HEK293 (cell line): Measurements from ENCODE around the gene BRIX1.
"Not testable (repeated sequence)": the region's sequence is repeated elsewhere in the genome, so short reads cannot be mapped to it uniquely, and the experiment has no call there.

ENCODE experiments used
- CTCF ChIA-PET: fragments of 350-600 bp; formaldehyde crosslinking; extraction: SDS; loops from one replicate; lab custom pipeline; 2021; ENCODE audit warnings: antibody characterized with exemption; lab: Yijun Ruan, JAX
- POLR2A ChIA-PET: fragments of 300-600 bp; formaldehyde crosslinking; extraction: SDS; loops from one replicate; lab custom pipeline; 2020; ENCODE audit warnings: antibody characterized with exemption, inconsistent platforms; lab: Yijun Ruan, JAX
- H3K27ac ChIP-seq: fragments of 200-500 bp; sonication (Bioruptor generic); 2 replicates; pipeline ENCODE4 v1.5.1; 2014; ENCODE audit warnings: low read depth, low read length, control low read depth, inconsistent platforms; ENCODE audit errors: extremely low read depth
- H3K36me3 ChIP-seq, 2 experiments: fragments of 200-500 bp in 1 of 2; sonication (Bioruptor generic) in 1 of 2; 1 replicate in 1 of 2; 2 replicates in 1 of 2; pipeline ENCODE4 v1.5.1; 2014 to 2017; ENCODE audit warnings: inconsistent platforms in 2 of 2, low read length in 2 of 2; ENCODE audit not compliant: control insufficient read depth in 2 of 2, insufficient read depth in 1 of 2
- H3K4me1 ChIP-seq: fragments of 200-500 bp; sonication (Bioruptor generic); 2 replicates; pipeline ENCODE4 v1.5.1; 2014; ENCODE audit warnings: mild to moderate bottlenecking, low read length, inconsistent platforms; ENCODE audit not compliant: control insufficient read depth, insufficient read depth
- H3K4me3 ChIP-seq: 2 replicates; pipeline ENCODE4 v1.5.1; 2011; ENCODE audit warnings: low read depth, mild to moderate bottlenecking, control low read depth, low read length, moderate library complexity
- H3K9me3 ChIP-seq: fragments of 200-500 bp; sonication (Bioruptor generic); 2 replicates; pipeline ENCODE4 v1.5.1; 2014; ENCODE audit warnings: low read depth, low read length, inconsistent platforms; ENCODE audit not compliant: control insufficient read depth, insufficient read depth
- KLF16 ChIP-seq: fragments of 450-650 bp; formaldehyde crosslinking; IDR thresholded peaks from 2 replicates; pipeline ENCODE4 v1.5.1; 2017; ENCODE audit warnings: missing biosample characterization, missing genetic modification characterization
- KLF8 ChIP-seq: fragments of 450-650 bp; formaldehyde crosslinking; IDR thresholded peaks from 2 replicates; pipeline ENCODE4 v1.5.1; 2016; ENCODE audit warnings: missing biosample characterization, missing genetic modification characterization
- WT1 ChIP-seq: fragments of 450-650 bp; formaldehyde crosslinking; IDR thresholded peaks from 2 replicates; pipeline ENCODE4 v1.5.1; 2016; ENCODE audit warnings: missing biosample characterization, missing genetic modification characterization
- ZNF121 ChIP-seq: fragments of 450-650 bp; formaldehyde crosslinking; IDR thresholded peaks from 2 replicates; pipeline ENCODE4 v1.5.1; 2016; ENCODE audit warnings: missing biosample characterization, missing genetic modification characterization
- ZNF184 ChIP-seq: fragments of 450-650 bp; IDR thresholded peaks from 2 replicates; pipeline ENCODE4 v1.5.1; 2018; ENCODE audit warnings: missing biosample characterization, mild to moderate bottlenecking, missing genetic modification characterization
- ZNF248 ChIP-seq: fragments of 450-650 bp; formaldehyde crosslinking; IDR thresholded peaks from 2 replicates; pipeline ENCODE4 v1.5.1; 2017; ENCODE audit warnings: missing biosample characterization, missing genetic modification characterization
- ZNF585B ChIP-seq: fragments of 450-650 bp; formaldehyde crosslinking; IDR thresholded peaks from 2 replicates; pipeline ENCODE4 v1.5.1; 2016; ENCODE audit warnings: missing biosample characterization, missing genetic modification characterization
- ZNF624 ChIP-seq: fragments of 450-650 bp; formaldehyde crosslinking; IDR thresholded peaks from 2 replicates; pipeline ENCODE4 v1.5.1; 2017; ENCODE audit warnings: missing biosample characterization, missing genetic modification characterization
- ZNF654 ChIP-seq: fragments of 450-650 bp; formaldehyde crosslinking; IDR thresholded peaks from 2 replicates; pipeline ENCODE4 v1.5.1; 2016; ENCODE audit warnings: low read depth, missing biosample characterization, missing genetic modification characterization
- ZNF768 ChIP-seq: fragments of 450-650 bp; formaldehyde crosslinking; IDR thresholded peaks from 2 replicates; pipeline ENCODE4 v1.5.1; 2018; ENCODE audit warnings: missing biosample characterization, mild to moderate bottlenecking, missing genetic modification characterization
- TF ChIP-seq, protein P1 (sequence below): fragments of 450-650 bp; formaldehyde crosslinking; IDR thresholded peaks from 2 replicates; pipeline ENCODE4 v1.5.1; 2016; ENCODE audit warnings: missing biosample characterization, missing genetic modification characterization
- TF ChIP-seq, protein P2 (sequence below): fragments of 450-650 bp; formaldehyde crosslinking; IDR thresholded peaks from 2 replicates; pipeline ENCODE4 v1.5.1; 2016; ENCODE audit warnings: missing biosample characterization, missing genetic modification characterization
- TF ChIP-seq, protein P3 (sequence below): fragments of 450-650 bp; formaldehyde crosslinking; IDR thresholded peaks from 2 replicates; pipeline ENCODE4 v1.5.1; 2017; ENCODE audit warnings: missing biosample characterization, missing genetic modification characterization
- TF ChIP-seq, protein P4 (sequence below): fragments of 450-650 bp; formaldehyde crosslinking; IDR thresholded peaks from 2 replicates; pipeline ENCODE4 v1.5.1; 2016; ENCODE audit warnings: missing biosample characterization, missing genetic modification characterization
- TF ChIP-seq, protein P5 (sequence below): fragments of 450-650 bp; formaldehyde crosslinking; conservative IDR thresholded peaks from 2 replicates; pipeline ENCODE4 v1.5.1; 2016; ENCODE audit warnings: low read depth, missing biosample characterization, missing genetic modification characterization
- TF ChIP-seq, protein P6 (sequence below): fragments of 450-650 bp; formaldehyde crosslinking; IDR thresholded peaks from 2 replicates; pipeline ENCODE4 v1.5.1; 2016; ENCODE audit warnings: missing biosample characterization, missing genetic modification characterization

Gene BRIX1

DNA sequence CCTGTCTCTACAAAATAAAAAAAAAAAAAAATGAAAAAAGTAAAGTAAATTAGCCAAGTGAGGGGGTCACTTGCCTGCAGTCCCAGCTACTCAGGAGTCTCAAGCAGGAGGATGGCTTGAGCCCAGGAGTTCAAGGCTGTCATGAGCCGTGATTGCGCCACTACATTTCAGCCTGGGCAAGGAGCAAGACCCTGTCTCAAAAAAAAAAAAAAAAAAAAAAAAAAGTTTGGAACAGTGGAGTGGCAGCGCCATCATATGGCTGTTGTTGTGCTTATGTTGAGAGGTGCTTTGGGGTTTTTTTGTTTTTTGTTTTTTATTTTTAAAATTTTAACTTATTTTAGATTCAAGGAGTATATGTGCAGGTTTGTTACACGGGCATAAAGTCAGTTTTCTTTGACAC lies 3.6 kb downstream of the BRIX1 start:
- H3K9me3 ChIP-seq = no peaks in the 10 kb centered on the region
- H3K36me3 ChIP-seq = peaks cover 58 to 59% of the 10 kb centered on the region in 2 experiments
- no peak overlapping the region for H3K4me3 ChIP-seq
- no peak overlapping the region for H3K27ac ChIP-seq
- TF ChIP-seq ZNF121 (tag by site-specific recombination) = peak; percentile 83
- TF ChIP-seq, protein P1, sequence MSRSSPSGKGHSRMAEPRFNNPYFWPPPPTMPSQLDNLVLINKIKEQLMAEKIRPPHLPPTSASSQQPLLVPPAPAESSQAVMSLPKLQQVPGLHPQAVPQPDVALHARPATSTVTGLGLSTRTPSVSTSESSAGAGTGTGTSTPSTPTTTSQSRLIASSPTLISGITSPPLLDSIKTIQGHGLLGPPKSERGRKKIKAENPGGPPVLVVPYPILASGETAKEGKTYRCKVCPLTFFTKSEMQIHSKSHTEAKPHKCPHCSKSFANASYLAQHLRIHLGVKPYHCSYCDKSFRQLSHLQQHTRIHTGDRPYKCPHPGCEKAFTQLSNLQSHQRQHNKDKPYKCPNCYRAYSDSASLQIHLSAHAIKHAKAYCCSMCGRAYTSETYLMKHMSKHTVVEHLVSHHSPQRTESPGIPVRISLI (tag by site-specific recombination) = peak; percentile 96
- TF ChIP-seq, protein P2, sequence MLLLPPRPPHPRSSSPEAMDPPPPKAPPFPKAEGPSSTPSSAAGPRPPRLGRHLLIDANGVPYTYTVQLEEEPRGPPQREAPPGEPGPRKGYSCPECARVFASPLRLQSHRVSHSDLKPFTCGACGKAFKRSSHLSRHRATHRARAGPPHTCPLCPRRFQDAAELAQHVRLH (tag by site-specific recombination) = 0 out of 2 replicates have a peak, but pooled peaks have one; percentile 27
- TF ChIP-seq KLF16 (tag by site-specific recombination) = no peak
- TF ChIP-seq, protein P3, sequence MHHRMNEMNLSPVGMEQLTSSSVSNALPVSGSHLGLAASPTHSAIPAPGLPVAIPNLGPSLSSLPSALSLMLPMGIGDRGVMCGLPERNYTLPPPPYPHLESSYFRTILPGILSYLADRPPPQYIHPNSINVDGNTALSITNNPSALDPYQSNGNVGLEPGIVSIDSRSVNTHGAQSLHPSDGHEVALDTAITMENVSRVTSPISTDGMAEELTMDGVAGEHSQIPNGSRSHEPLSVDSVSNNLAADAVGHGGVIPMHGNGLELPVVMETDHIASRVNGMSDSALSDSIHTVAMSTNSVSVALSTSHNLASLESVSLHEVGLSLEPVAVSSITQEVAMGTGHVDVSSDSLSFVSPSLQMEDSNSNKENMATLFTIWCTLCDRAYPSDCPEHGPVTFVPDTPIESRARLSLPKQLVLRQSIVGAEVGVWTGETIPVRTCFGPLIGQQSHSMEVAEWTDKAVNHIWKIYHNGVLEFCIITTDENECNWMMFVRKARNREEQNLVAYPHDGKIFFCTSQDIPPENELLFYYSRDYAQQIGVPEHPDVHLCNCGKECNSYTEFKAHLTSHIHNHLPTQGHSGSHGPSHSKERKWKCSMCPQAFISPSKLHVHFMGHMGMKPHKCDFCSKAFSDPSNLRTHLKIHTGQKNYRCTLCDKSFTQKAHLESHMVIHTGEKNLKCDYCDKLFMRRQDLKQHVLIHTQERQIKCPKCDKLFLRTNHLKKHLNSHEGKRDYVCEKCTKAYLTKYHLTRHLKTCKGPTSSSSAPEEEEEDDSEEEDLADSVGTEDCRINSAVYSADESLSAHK (tag by site-specific recombination) = no peak
- peak; percentile 42 for TF ChIP-seq ZNF654
- ChIA-PET CTCF (interaction anchor here (0.6 to 1.3 kb wide), 4 partner anchors 10 to 183 kb away, joined by 3 to 5 read pairs (median 4); partner anchors contain the start of gene DNAJC21), POLR2A (interaction anchor here (6.1 kb wide), 1 partner anchor 10 kb away, joined by 152 read pairs; the partner anchor contains the start of gene DNAJC21)
- peaks cover 10% of the 10 kb centered on the region for H3K4me1 ChIP-seq

DNA sequence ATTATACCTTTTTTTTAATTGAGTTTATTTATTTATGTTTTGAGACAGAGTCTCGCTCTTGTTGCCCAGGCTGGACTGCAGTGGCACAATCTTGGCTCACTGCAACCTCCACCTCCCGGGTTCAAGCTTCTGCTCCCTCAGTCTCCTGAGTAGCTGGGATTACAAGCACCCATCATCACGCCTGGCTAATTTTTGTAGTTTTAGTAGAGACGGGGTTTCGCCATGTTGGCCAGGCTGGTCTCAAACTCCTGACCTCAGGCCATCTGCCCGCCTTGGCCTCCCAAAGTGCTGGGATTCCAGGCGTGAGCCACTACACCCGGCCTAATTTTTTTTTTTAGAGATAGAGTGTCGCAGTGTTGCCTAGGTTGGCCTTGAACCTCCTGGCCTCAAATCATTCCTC lies 7.7 kb downstream of the BRIX1 start:
- CTCF ChIA-PET = interaction anchor here (0.8 to 1.2 kb wide), 3 partner anchors 8 to 437 kb away, joined by 3 to 10 read pairs (median 6); partner anchors contain the start of genes BRIX1 and RAD1
- POLR2A ChIA-PET = interaction anchor here (0.5 to 3.5 kb wide), 3 partner anchors 8 to 17 kb away, joined by 3 to 29 read pairs (median 3); partner anchors contain the start of genes BRIX1 and RAD1
- H3K4me1 ChIP-seq, H3K9me3 ChIP-seq, H3K27ac ChIP-seq, H3K4me3 ChIP-seq: not testable (repeated sequence)
- peaks cover 90 to 92% of the 10 kb centered on the region in 2 experiments for H3K36me3 ChIP-seq

DNA sequence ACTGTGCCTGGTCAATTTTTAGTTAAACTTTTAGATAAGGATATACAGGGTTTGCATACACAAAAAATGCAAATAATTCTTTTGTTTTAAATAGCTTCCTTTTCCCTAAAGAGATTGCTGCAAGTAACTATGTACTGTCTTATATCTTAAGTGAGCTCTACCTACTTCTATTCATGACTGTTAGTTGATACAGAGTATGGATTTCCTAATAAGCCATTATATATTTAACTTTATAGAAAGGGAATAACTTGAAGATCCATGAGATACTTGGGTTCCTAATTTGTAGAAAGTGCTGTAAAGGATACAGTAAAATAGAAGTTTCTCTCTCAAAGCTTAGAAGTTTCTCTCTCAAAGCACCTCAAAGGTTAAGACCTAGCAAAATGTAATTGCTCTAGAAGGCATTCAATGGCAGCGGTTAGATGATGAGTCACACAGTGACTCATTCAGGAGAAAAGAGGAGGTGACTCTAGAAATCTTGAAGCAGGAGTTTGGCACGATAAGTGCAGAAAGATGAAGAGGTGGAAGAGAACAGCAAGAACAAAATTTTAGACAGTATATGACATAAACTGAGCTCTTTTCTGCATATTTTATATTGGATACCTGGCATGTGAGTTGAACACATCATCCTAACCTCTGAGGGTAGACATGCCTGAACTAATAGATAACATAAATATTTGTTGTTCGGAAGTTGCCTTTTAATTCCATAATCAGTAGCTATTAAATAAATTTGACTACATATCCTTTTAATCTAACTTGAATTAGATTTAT lies 8.4 kb downstream of the BRIX1 start:
- peaks cover 85% of the 10 kb centered on the region in 2 experiments for H3K36me3 ChIP-seq
- H3K4me3 ChIP-seq = no peak overlapping the region; the same call in 1 of the 2 replicates
- H3K4me1 ChIP-seq = peaks cover 9% of the 10 kb centered on the region
- H3K27ac ChIP-seq = peak overlapping the region; percentile 38; the same call in 1 of the 2 replicates
- H3K9me3 ChIP-seq = no peaks in the 10 kb centered on the region
- POLR2A ChIA-PET = interaction anchor here (0.5 to 3.5 kb wide), 3 partner anchors 9 to 18 kb away, joined by 3 to 29 read pairs (median 3); partner anchors contain the start of genes BRIX1 and RAD1
- CTCF ChIA-PET = interaction anchor here (0.8 to 1.1 kb wide), 2 partner anchors 9 to 388 kb away, joined by 3 to 6 read pairs; partner anchors contain the start of genes BRIX1 and RAD1
- TF ChIP-seq, protein P4, sequence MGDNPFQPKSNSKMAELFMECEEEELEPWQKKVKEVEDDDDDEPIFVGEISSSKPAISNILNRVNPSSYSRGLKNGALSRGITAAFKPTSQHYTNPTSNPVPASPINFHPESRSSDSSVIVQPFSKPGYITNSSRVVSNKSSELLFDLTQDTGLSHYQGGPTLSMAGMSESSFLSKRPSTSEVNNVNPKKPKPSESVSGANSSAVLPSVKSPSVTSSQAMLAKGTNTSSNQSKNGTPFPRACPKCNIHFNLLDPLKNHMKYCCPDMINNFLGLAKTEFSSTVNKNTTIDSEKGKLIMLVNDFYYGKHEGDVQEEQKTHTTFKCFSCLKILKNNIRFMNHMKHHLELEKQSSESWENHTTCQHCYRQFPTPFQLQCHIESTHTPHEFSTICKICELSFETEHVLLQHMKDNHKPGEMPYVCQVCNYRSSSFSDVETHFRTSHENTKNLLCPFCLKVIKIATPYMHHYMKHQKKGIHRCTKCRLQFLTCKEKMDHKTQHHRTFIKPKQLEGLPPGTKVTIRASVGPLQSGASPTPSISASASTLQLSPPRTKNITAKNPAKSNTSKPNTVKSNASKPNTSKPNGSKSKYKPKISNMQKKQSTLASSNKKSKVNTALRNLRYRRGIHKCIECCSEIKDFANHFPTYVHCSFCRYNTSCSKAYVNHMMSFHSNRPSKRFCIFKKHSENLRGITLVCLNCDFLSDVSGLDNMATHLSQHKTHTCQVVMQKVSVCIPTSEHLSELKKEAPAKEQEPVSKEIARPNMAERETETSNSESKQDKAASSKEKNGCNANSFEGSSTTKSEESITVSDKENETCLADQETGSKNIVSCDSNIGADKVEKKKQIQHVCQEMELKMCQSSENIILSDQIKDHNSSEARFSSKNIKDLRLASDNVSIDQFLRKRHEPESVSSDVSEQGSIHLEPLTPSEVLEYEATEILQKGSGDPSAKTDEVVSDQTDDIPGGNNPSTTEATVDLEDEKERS (tag by site-specific recombination) = no peak
- TF ChIP-seq ZNF768 (tag by site-specific recombination) (no peak), WT1 (peak; percentile 64; the same call in 1 of the 2 replicates), ZNF248 (tag by site-specific recombination) (no peak), ZNF624 (tag by site-specific recombination) (no peak), ZNF654 (no peak; the same call in 1 of the 2 replicates), ZNF585B (no peak), ZNF184 (peak; percentile 89), KLF8 (tag by site-specific recombination) (peak; percentile 34; the same call in 1 of the 2 replicates)
- TF ChIP-seq, protein P5, sequence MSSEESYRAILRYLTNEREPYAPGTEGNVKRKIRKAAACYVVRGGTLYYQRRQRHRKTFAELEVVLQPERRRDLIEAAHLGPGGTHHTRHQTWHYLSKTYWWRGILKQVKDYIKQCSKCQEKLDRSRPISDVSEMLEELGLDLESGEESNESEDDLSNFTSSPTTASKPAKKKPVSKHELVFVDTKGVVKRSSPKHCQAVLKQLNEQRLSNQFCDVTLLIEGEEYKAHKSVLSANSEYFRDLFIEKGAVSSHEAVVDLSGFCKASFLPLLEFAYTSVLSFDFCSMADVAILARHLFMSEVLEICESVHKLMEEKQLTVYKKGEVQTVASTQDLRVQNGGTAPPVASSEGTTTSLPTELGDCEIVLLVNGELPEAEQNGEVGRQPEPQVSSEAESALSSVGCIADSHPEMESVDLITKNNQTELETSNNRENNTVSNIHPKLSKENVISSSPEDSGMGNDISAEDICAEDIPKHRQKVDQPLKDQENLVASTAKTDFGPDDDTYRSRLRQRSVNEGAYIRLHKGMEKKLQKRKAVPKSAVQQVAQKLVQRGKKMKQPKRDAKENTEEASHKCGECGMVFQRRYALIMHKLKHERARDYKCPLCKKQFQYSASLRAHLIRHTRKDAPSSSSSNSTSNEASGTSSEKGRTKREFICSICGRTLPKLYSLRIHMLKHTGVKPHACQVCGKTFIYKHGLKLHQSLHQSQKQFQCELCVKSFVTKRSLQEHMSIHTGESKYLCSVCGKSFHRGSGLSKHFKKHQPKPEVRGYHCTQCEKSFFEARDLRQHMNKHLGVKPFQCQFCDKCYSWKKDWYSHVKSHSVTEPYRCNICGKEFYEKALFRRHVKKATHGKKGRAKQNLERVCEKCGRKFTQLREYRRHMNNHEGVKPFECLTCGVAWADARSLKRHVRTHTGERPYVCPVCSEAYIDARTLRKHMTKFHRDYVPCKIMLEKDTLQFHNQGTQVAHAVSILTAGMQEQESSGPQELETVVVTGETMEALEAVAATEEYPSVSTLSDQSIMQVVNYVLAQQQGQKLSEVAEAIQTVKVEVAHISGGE (tag by site-specific recombination) = no peak
- TF ChIP-seq, protein P6, sequence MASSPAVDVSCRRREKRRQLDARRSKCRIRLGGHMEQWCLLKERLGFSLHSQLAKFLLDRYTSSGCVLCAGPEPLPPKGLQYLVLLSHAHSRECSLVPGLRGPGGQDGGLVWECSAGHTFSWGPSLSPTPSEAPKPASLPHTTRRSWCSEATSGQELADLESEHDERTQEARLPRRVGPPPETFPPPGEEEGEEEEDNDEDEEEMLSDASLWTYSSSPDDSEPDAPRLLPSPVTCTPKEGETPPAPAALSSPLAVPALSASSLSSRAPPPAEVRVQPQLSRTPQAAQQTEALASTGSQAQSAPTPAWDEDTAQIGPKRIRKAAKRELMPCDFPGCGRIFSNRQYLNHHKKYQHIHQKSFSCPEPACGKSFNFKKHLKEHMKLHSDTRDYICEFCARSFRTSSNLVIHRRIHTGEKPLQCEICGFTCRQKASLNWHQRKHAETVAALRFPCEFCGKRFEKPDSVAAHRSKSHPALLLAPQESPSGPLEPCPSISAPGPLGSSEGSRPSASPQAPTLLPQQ (tag by site-specific recombination) = peak; percentile 58
